Ishikawa (cell line): ENCODE data around the gene TXNDC11.

ENCODE experiments used
- CEBPB ChIP-seq: IDR thresholded peaks from 2 replicates; pipeline ENCODE4 v1.6.1; 2012
- CREB1 ChIP-seq: IDR thresholded peaks from 2 replicates; pipeline ENCODE4 v1.6.1; 2012; ENCODE audit warnings: low read depth
- EGR1 ChIP-seq: IDR thresholded peaks from 2 replicates; pipeline ENCODE4 v1.6.1; 2012
- EP300 ChIP-seq: IDR thresholded peaks from 2 replicates; pipeline ENCODE4 v1.6.1; 2012; ENCODE audit warnings: borderline replicate concordance
- FOXM1 ChIP-seq: IDR thresholded peaks from 2 replicates; pipeline ENCODE4 v1.6.1; 2012; ENCODE audit warnings: low read depth, borderline replicate concordance
- MAX ChIP-seq: IDR thresholded peaks from 2 replicates; pipeline ENCODE4 v1.6.1; 2012
- NFIC ChIP-seq: IDR thresholded peaks from 2 replicates; pipeline ENCODE4 v1.6.1; 2012
- RAD21 ChIP-seq: IDR thresholded peaks from 2 replicates; pipeline ENCODE4 v1.6.1; 2012; ENCODE audit warnings: low read depth
- REST ChIP-seq: IDR thresholded peaks from 2 replicates; pipeline ENCODE4 v1.6.1; 2012; ENCODE audit warnings: low read depth, mild to moderate bottlenecking
- TAF1 ChIP-seq: IDR thresholded peaks from 2 replicates; pipeline ENCODE4 v1.6.1; 2012; ENCODE audit warnings: low read depth, mild to moderate bottlenecking
- TCF12 ChIP-seq: IDR thresholded peaks from 2 replicates; pipeline ENCODE4 v1.6.1; 2012; ENCODE audit warnings: low read depth
- TEAD4 ChIP-seq: IDR thresholded peaks from 2 replicates; pipeline ENCODE4 v1.6.1; 2012
- USF1 ChIP-seq: IDR thresholded peaks from 2 replicates; pipeline ENCODE4 v1.6.1; 2012
- YY1 ChIP-seq: IDR thresholded peaks from 2 replicates; pipeline ENCODE4 v1.6.1; 2012; ENCODE audit warnings: low read depth
- ZBTB7A ChIP-seq: IDR thresholded peaks from 2 replicates; pipeline ENCODE4 v1.6.1; 2012; ENCODE audit warnings: low read depth

The TXNDC11 gene

GRCh38 chr16:11742536-11743307 lies at the start of gene TXNDC11:
Gene TXNDC11, minus strand, starts transcription at chr16:11742857. Its CDS starts 127 bp downstream, at chr16:11742730.
- TF ChIP-seq ZBTB7A: no peak
- no peak for TF ChIP-seq EP300
- TF ChIP-seq TCF12: peak; percentile 48; the same call in 1 of the 2 replicates
- no peak for TF ChIP-seq CEBPB
- 0 out of 2 replicates have a peak, but pooled peaks have one; percentile 14 for TF ChIP-seq EGR1
- peak; percentile 51; the same call in 1 of the 2 replicates for TF ChIP-seq TAF1
- no peak; the same call in 1 of the 2 replicates for TF ChIP-seq USF1
- peak; percentile 52; the same call in 1 of the 2 replicates for TF ChIP-seq CREB1
- TF ChIP-seq YY1: peak; percentile 84
- no peak for TF ChIP-seq REST
- no peak for TF ChIP-seq NFIC
- peak; percentile 63 for TF ChIP-seq MAX
- TF ChIP-seq FOXM1: no peak
- TF ChIP-seq TEAD4: peak; percentile 41

GRCh38 chr16:11791144-11791828 lies 48.6 kb upstream of the TXNDC11 start:
- TF ChIP-seq MAX (no peak), TCF12 (no peak), YY1 (no peak), FOXM1 (no peak)

- no peak for TF ChIP-seq RAD21
- TF ChIP-seq TEAD4: no peak
- no peak for TF ChIP-seq MAX
- no peak for TF ChIP-seq TAF1
- TF ChIP-seq FOXM1: no peak
- no peak for TF ChIP-seq CREB1
- no peak for TF ChIP-seq NFIC
- no peak for TF ChIP-seq REST
- no peak for TF ChIP-seq CEBPB
- TF ChIP-seq ZBTB7A: no peak
- TF ChIP-seq YY1: no peak
- TF ChIP-seq EGR1: no peak
- no peak for TF ChIP-seq EP300
- no peak for TF ChIP-seq TCF12
These were observed 46.3 kb upstream of the TXNDC11 start for GRCh38 chr16:11788914-11789313.

- TF ChIP-seq FOXM1 (no peak), ZBTB7A (no peak), EGR1 (no peak), NFIC (no peak), CEBPB (no peak), TAF1 (no peak), YY1 (no peak), USF1 (no peak), EP300 (no peak), REST (no peak), TCF12 (no peak), TEAD4 (no peak), RAD21 (no peak)
These were observed 41.3 kb upstream of the TXNDC11 start for GRCh38 chr16:11784038-11784369.
